Measurements from ENCODE around the gene FTH1.
"Not testable (repeated sequence)": the region's sequence is repeated elsewhere in the genome, so short reads cannot be mapped to it uniquely, and the experiment has no call there.

The FTH1 gene

DNA sequence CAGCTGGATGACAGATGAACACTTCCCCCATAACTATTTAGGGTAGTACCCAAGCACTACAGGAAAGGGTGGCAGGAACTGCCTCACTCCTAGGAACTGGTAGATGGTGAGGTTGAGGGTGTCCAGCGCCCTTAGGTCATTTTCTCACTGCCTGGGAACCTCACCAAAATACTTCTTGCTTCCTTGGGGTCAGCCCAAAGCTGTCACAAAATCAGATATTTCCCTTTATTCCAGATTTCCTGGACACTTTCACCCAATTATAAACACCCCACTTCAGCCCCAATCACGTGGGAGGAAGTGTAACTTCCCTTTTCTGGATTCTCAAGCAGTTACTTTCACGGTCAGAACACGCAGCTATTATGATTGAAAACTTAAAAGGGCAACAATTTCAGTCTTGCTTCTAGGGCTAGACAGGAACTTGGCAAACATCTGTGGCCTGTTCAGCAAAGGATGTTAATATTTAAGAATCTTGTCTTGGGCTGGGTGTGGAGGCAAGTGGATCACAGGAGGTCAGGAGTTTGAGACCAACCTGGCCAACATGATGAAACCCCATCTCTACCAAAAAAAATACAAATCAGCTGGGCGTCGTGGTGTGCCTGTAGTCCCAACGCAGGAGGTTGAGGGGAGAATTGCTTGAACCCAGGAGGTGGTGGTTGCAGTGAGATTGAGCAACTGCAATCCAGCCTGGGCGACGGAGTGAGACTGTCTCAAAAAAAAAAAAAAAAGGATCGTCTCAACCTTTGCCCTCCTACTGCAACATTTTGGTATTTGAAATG, 4.0 kb downstream of the FTH1 start:
- no peak for DNase-seq

DNA sequence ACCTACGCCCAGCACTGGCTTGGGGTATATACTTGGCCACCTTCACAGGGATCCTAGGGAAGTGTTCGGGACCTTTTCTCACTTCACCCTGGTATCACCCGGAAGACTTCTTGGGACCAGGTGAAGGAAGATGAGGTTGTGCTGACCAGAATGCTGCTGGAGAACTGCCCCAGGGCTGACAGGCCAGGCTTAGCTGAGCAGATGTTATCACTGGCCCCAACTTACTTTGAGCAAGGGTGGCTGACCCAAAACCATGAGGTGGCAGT, 4.5 kb downstream of the FTH1 start:
- DNase-seq, result no peak

DNA sequence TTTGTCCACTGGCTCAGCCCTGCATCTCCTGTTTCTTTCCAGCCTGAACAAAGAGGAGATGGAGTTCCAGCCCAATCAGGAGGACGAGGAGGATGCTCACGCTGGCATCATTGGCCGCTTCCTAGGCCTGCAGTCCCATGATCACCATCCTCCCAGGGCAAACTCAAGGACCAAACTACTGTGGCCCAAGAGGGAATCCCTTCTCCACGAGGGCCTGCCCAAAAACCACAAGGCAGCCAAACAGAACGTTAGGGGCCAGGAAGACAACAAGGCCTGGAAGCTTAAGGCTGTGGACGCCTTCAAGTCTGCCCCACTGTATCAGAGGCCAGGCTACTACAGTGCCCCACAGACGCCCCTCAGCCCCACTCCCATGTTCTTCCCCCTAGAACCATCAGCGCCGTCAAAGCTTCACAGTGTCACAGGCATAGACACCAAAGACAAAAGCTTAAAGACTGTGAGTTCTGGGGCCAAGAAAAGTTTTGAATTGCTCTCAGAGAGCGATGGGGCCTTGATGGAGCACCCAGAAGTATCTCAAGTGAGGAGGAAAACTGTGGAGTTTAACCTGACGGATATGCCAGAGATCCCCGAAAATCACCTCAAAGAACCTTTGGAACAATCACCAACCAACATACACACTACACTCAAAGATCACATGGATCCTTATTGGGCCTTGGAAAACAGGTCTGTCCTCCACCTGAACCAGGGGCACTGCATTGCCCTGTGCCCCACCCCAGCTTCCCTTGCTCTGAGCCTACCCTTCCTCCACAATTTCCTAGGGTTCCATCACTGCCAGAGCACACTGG, 5.0 kb downstream of the FTH1 start:
- DNase-seq, result no peak

DNA sequence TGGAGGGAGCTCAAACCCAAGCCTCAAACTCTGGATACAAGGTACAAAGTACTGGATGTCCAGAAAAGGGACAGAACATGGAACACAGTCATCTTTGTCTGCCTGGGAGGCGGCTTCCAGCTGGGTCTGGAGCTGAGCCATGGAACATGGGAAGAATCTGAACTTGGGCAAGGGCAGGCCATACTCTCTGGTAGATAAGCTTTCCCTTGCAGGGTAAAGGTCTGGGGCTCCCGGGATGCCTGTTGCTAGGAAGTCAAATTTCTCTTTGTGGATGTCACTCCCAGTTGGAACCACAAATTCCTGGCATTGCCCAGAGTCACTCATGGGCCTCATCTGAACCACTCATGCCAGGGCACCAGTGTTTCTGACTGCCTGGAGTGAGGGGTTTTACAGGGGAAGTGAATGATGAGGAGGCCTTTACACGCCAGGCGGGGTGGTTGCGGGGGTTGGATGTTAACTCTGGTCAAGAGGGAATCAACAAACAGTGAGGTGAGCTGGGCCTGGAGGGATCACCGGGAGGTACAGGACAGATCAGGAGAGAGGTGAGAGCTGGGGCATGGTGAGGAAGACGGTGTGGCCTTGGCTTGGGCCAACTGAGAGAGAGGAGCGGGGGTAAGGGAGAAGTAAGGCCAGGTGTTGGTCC, 5.7 kb downstream of the FTH1 start:
- DNase-seq, result no peak

DNA sequence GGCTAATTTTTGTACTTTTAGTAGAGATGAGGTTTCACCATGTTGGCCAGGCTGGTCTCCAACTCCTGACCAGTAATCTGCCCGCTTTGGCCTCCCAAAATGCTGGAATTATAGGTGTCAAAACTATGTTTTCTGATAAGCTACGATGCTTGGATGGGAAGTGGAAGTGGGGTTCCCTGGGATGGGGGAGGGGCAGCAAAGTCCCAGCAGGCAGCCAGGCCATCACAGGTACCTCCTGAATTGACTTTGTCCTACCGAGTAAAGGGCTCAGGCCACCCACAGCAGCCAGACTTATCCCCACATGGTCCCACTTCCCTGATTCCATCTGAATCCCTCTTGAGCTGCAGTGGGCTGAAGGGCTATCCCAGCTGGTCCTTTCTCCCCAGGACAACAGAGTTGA, 6.9 kb downstream of the FTH1 start:
- DNase-seq, result no peak

DNA sequence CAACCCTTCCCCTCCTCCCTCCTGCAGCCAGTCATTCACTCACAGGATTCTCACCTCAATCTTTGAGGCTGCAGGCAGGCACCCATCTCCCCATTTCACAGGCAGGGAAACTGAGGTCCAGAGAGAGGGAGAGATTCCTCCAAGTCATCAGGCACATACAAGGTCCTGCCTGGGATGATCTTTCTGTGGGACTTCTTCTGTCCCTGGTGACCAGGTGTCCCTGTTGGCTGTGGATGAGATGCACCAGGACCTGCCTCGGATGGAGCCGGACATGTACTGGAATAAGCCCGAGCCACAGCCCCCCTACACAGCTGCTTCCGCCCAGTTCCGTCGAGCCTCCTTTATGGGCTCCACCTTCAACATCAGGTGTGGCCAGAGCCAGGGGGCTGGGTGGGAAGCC, 7.8 kb downstream of the FTH1 start:
- no peak for DNase-seq

DNA sequence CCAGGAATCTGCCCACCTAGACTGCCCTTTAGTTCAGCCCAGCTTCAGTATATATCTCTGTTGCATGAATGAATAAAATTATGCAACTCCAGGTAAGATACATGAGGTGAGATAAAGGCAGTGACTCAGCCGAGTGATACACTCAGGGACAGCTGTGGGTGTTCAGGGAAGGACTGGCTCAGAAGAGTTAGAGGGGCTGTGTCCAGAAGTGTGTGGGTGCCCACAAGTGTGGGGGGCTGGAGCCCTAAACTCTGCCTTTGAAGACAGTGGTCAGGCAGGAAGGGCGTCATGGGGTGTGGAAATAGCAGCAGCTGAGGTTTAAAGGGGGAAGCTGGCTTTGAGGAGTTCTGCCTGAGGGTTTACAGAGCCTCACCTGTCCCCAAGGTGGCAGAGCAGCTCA, 8.3 kb downstream of the FTH1 start:
- DNase-seq, result no peak

DNA sequence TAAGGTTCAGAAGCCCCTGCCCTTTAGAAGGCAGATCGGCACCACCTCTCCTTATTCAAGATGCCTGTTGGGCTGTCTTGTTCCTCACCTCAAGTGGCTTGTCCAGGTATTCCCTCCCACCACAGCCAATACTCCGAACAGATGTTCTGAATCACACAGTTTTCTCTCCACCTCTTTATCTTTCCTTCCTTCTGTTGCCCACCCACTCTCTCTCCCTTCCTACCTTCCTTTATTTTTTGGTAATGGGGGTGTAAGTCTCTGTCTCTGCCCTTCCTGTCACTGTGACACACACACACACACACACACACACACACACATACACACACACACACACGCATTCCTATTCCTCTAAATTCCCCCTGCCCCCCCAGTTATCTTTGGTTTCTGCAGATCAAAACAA, 8.8 kb downstream of the FTH1 start:
- DNase-seq, result no peak

DNA sequence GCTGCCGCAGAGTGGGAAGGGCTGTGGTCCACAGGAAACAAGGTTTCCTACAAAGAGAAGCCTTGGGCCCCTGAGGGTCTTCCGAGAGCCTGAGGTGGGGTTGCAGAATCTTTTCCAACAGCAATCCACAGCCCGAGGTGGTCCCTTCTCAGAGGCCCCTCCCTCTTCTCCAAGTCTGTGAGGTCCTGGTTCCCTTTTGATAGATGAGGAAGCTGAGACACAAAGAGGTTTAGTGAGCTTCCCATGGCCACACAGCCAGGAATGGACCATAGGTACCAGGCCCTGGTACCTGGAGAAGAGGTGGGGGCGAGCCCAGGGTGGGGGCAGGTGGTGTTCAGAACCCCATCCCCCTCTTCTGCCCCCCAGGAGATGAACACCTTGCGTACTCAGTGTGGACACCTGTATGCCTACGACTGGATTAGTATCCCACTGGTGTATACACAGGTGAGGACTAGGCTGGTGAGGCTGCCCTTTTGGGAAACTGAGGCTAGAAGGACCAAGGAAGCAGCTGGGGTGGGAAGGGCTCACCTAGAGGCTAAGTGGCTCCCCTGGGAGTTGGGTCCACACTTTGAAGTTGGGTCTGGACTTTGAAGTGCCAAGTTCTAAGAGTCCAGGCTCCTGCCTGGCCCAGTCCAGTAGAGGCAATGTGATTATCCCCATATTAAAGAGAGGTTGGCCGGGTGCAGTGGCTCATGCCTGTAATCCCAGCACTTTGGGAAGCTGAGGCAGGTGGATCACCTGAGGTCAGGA, 10.2 kb downstream of the FTH1 start:
- no peak for DNase-seq

DNA sequence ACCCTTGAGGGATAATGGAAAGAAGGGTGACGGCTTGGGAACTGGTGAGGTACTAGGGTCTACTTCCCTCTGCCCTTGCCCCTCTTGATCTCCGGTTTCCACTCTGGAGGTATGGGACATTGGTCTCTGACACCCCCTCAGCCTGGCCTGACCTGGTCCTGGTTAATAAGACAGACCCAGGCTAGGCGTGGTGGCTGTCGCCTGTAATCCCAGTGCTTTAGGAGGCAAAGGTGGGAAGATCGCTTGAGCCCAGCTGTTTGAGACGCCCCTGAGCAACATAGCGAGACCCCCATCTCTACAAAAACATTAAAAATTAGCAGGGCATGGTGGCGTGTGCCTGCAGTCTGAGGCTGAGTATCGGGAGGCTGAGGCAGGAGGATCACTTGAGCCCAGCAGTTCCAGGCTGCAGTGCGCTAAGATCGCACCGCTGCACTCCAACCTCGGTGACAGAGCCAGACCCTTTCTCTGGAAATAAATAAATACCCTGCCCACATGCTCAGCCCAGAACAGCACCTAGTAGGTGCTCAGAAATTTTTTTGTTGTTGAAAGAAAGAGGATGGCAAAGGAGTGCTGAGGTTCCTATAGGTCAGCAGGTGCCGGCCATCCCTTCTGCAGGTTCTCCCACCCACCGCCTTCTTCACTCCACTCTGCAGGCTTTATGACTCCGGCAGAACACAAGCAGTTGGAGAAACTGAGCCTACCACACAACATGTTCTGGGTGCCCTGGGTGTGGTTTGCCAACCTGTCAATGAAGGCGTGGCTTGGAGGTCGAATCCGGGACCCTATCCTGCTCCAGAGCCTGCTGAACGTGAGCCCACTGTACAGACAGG, 11.0 kb downstream of the FTH1 start:
- DNase-seq, result no peak

DNA sequence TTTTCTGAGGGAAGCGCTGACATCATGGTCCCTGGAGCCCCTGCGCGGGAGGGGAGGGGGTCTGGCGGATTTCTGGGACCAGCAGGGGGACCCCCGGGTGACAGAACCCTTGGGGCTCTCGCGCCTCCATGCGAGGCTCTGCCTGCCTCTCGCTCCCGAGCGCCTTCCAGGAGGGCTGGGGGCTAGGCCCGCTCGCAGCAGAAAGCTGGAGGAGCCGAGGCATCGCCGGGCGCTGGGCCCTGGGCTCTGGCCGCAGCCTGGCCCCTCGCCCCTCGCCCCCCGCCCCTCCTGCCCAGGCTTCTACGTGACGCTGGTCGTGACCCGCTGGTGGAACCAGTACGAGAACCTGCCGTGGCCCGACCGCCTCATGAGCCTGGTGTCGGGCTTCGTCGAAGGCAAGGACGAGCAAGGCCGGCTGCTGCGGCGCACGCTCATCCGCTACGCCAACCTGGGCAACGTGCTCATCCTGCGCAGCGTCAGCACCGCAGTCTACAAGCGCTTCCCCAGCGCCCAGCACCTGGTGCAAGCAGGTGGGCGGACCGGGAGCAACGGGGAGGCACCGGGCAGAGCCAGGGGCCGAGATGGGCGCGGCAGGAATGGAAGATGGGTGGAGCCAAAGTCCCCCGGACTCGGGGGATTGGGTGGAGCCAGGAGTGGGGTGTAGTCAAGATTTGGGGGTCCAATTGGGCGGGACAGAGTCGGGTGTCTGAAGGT, 11.9 kb downstream of the FTH1 start:
- DNase-seq, result no peak

DNA sequence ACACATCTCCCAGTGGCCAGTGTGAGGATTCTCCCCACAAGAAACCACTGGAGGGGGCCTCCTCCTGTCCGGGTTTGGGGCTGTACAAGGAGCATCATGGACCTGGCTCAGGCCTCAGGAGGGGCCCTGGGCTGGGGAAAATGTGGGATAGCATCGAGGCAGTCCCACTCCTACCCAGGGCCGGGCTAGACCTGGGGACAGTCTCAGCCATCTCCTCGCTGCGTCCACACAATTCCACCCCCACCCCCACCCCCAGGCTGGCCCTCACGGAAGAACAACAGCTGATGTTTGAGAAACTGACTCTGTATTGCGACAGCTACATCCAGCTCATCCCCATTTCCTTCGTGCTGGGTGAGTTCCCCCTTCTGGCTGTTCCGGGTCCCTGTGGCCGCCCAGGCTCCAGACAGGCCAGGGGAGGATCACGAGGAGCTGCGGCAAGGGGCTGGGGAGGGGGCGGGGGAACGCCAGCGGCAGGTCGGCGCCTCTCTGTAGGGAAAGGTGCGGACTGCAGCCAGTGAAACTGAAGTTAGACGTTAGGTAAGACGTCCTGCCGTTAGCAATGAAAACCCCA, 12.5 kb downstream of the FTH1 start:
- no peak for DNase-seq

DNA sequence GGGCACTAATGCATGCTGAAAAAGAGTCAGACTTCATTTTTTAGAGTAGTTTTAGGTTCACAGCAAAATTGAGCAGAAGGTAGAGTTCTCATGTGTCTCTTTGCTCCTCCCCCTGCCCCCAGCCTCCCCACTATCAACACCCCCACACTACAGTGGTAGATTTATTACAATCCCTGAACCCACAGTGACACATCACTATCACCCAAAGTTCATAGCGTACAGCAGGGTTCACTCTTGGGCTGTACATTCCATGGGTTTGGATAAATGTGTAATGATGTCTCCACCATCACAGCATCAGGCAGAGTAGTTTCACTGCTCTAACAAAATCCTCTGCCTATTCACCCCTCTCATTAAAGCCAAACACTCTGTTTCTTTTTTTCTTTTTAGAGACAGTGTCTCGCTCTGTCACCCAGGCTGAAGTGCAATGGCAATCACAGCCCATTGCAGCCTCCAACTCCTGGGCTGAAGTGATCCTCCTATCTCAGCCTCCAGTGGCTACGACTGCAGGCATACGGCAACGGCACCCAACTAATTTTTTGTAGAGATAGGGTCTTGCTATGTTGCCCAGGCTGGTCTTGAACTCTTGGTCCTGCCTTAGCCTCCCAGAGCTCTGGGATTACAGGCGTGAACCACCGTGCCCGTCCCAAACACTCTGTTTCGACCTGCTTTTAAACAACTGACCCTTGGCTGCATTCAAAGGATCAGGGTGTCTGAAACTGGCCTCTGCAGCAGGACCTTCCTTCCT, 13.2 kb downstream of the FTH1 start:
- DNase-seq, result no peak

DNA sequence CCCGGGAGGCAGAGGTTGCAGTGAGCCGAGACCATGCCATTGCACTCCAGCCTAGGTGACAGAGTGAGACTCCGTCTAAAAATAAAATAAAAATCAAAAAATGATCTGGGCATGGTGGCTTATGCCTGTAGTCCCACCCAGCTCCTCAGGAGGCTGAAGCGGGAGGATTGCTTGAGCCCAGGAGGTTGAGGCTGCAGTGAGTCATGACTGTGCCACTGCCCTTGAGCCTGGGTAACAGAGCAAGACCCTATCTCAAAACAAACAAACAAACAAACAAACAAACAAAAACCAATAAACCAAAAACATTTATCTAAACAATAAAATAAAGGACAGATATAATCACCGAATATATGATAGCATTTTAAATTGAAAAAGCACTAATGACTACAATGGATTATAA, 13.8 kb downstream of the FTH1 start:
- not testable (repeated sequence) for DNase-seq

DNA sequence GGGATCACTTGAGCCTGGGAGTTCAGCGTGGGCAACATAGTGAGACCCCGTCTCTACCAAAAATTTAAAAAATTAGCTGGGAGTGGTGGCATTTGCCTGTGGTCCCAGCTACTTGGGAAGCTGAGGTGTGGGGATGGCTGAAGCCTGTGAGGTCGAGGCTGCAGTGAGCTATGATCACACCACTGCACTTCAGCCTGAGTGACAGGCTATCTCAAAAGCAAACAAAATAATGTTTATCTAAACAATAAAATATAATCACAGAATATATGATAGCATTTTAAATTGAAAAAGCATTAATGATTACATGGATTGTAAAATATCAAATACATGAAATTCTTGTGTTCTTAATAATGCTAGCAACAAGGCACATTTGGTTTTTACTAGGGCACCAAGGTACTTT, 14.6 kb downstream of the FTH1 start:
- DNase-seq, result no peak

DNA sequence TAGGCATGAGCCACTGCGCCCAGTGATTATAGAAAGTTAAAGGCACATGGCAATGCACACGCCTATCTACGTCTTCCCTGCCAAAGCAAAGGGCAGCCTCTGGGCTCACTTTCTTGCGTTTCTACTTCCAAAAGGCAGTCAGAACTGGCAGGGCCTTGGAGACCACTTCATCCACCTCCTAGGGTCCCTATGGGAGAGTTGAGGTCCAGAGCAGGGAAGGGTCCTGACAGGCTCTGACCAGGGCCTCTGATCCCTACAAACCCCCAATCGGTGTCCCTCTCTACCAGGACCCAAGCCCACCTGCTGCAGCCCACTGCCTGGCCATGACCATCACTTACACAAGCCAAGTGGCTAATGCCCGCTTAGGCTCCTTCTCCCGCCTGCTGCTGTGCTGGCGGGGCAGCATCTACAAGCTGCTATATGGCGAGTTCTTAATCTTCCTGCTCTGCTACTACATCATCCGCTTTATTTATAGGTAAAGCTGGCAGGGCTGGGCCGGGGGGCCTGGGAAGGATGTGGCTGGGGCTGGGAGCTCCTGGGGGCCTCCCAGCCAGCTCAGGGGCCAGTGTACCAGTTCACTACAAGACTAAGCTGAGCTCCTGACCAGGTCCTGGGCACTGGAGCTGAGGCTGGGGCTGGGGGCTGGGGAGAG, 15.8 kb downstream of the FTH1 start:
- DNase-seq, result no peak

DNA sequence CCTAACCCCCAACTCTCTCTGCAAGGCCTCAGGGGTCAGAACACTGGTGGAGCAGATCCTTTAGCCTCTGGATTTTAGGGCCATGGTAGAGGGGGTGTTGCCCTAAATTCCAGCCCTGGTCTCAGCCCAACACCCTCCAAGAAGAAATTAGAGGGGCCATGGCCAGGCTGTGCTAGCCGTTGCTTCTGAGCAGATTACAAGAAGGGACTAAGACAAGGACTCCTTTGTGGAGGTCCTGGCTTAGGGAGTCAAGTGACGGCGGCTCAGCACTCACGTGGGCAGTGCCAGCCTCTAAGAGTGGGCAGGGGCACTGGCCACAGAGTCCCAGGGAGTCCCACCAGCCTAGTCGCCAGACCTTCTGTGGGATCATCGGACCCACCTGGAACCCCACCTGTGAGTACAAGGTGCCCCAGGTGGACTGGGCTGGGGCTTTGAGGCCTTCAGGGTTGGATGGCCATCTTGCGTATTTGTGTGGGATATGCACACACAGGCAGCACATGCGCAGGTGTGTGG, 17.3 kb downstream of the FTH1 start, which contains the start of gene BEST1:
Gene BEST1, plus strand, starts transcription at position 317 of the 513 bp plus-strand sequence. CDS start 1,456 bp downstream, outside the sequence.
- no peak for DNase-seq

DNA sequence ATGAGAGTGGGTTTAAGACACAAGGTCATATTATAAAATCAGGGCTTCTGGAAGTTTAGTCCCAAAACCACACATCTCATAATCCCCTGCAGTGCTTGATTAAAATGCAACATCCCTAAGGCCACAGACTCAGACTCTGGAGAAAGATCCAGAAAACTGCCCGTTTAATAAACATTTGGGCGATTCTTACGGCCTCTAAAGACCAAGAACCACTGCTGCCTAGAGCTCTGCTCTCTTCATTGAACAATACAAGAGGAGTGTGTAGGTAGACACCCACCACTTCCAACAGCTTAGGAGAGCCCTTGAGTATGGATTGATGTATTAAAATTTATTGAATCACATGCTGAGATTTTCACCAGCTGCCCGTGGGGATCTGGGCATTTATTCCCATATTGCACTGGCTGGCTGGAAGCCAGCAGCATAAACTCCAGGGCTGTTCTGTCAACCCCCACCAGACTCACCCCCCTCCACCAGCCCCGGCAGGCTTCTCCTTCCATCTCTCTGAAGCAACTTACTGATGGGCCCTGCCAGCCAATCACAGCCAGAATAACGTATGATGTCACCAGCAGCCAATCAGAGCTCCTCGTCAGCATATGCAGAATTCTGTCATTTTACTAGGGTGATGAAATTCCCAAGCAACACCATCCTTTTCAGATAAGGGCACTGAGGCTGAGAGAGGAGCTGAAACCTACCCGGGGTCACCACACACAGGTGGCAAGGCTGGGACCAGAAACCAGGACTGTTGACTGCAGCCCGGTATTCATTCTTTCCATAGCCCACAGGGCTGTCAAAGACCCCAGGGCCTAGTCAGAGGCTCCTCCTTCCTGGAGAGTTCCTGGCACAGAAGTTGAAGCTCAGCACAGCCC, 18.0 kb downstream of the FTH1 start:
- no peak for DNase-seq

DNA sequence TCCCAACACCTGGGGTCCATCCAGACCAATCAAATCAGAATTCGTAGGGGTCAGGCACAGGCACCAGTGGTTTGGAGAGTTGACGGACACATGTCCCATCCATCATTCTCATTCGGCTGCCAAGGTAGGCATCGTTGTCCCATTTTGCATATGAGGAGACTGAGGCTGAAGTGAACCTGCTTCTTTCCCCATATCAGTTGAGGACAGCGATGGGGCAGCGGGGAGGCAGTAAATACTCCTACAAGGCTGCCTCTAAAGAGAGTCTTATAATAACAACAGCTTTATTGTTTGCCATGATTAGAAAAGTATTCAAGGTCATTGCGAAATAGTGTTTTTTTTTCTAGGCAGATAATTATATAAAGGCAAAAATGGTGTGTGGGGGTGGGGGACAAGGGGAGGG, 18.9 kb downstream of the FTH1 start:
- DNase-seq, result no peak
